Measurements from ENCODE around the gene BZW2.

DNA sequence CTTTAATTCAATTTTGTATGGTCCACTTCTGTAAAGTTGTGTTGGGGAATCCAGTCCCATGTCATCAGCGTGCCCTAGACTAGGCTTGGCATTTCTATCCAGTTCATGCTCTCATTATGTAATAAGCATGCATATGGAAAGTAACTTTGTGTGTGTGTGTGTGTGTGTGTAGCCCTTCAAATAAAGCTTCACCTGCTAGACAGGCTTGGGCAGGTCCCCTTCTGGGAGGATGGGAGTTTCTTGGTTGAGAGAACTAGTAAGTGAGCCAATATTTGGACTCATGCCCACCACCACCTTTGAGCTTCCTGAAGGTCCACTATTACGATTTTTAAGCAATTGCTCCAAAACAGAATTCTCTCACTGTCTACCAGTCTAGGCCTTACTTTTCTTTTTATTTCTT lies 6.9 kb downstream of the BZW2 start:
- TF ChIP-seq POLR2AphosphoS5 (IDR thresholded peaks at IDR 0.05; ENCODE audit: borderline replicate concordance, low read depth, low read length) = no peak
- TF ChIP-seq EZH2 (IDR thresholded peaks at IDR 0.05) = no peak

Data from SK-N-MC (cell line).